ENCODE results near the gene TRPM3.
"Not testable (repeated sequence)": the region's sequence is repeated elsewhere in the genome, so short reads cannot be mapped to it uniquely, and the experiment has no call there.

TRPM3 gene

GRCh38 chr9:70746760-70747159 is 374.7 kb downstream of the TRPM3 start:
- Histone ChIP-seq H3K4me1 (ENCODE audit: control insufficient read depth, insufficient read depth, low read length, poor library complexity, severe bottlenecking) (no peaks in the 10 kb centered on the region), H3K9me3 (ENCODE audit: control insufficient read depth, low read length) (no peaks in the 10 kb centered on the region), H3K27ac (ENCODE audit: low read depth, low read length, severe bottlenecking) (no peak overlapping the region)

GRCh38 chr9:70746316-70746715 is 375.1 kb downstream of the TRPM3 start:
- H3K27ac ChIP-seq (ENCODE audit: low read depth, low read length, severe bottlenecking) = no peak overlapping the region
- H3K4me3 ChIP-seq (ENCODE audit: extremely low read depth, insufficient read depth, low read length, poor library complexity, severe bottlenecking) = no peak overlapping the region
- H3K9me3 ChIP-seq (ENCODE audit: control insufficient read depth, low read length) = no peaks in the 10 kb centered on the region
- H3K36me3 ChIP-seq (ENCODE audit: control insufficient read depth, insufficient read depth, low read length) = no peaks in the 10 kb centered on the region
- 0% methylated on average over 1 of the region's 1 CpG; no CpG with 5 or more reads in 1 of the 2 experiments for WGBS, 2 experiments (ENCODE audit: insufficient coverage in 2 of 2)
- H3K4me1 ChIP-seq (ENCODE audit: control insufficient read depth, insufficient read depth, low read length, poor library complexity, severe bottlenecking) = no peaks in the 10 kb centered on the region

More at GRCh38 chr9:70746760-70747159, 374.7 kb downstream of the TRPM3 start:
- Histone ChIP-seq H3K4me3 (ENCODE audit: extremely low read depth, insufficient read depth, low read length, poor library complexity, severe bottlenecking) (no peak overlapping the region), H3K36me3 (ENCODE audit: control insufficient read depth, insufficient read depth, low read length) (no peaks in the 10 kb centered on the region)

GRCh38 chr9:70724794-70725193 is 396.6 kb downstream of the TRPM3 start:
- not testable (repeated sequence) for H3K27ac ChIP-seq (ENCODE audit: low read depth, low read length, severe bottlenecking); H3K4me1 ChIP-seq (ENCODE audit: control insufficient read depth, insufficient read depth, low read length, poor library complexity, severe bottlenecking); H3K4me3 ChIP-seq (ENCODE audit: extremely low read depth, insufficient read depth, low read length, poor library complexity, severe bottlenecking); H3K9me3 ChIP-seq (ENCODE audit: control insufficient read depth, low read length); H3K36me3 ChIP-seq (ENCODE audit: control insufficient read depth, insufficient read depth, low read length)
- WGBS, 2 experiments (ENCODE audit: insufficient coverage in 2 of 2) = no CpG with 5 or more reads among the region's 1 CpG

GRCh38 chr9:70724025-70724424 is 397.4 kb downstream of the TRPM3 start:
- H3K36me3 ChIP-seq (ENCODE audit: control insufficient read depth, insufficient read depth, low read length); H3K4me1 ChIP-seq (ENCODE audit: control insufficient read depth, insufficient read depth, low read length, poor library complexity, severe bottlenecking); H3K9me3 ChIP-seq (ENCODE audit: control insufficient read depth, low read length); H3K27ac ChIP-seq (ENCODE audit: low read depth, low read length, severe bottlenecking); H3K4me3 ChIP-seq (ENCODE audit: extremely low read depth, insufficient read depth, low read length, poor library complexity, severe bottlenecking): not testable (repeated sequence)
- no CpG with 5 or more reads among the region's 1 CpG for WGBS, 2 experiments (ENCODE audit: insufficient coverage in 2 of 2)

- not testable (repeated sequence) for H3K4me3 ChIP-seq (ENCODE audit: extremely low read depth, insufficient read depth, low read length, poor library complexity, severe bottlenecking)
- WGBS, 2 experiments (ENCODE audit: insufficient coverage in 2 of 2) = no CpG with 5 or more reads among the region's 1 CpG
These were observed 414.6 kb downstream of the TRPM3 start for GRCh38 chr9:70706797-70707196.

GRCh38 chr9:70701163-70701562 is 420.3 kb downstream of the TRPM3 start:
- Histone ChIP-seq H3K4me3 (ENCODE audit: extremely low read depth, insufficient read depth, low read length, poor library complexity, severe bottlenecking) (no peak overlapping the region), H3K27ac (ENCODE audit: low read depth, low read length, severe bottlenecking) (no peak overlapping the region), H3K9me3 (ENCODE audit: control insufficient read depth, low read length) (no peaks in the 10 kb centered on the region), H3K36me3 (ENCODE audit: control insufficient read depth, insufficient read depth, low read length) (no peaks in the 10 kb centered on the region), H3K4me1 (ENCODE audit: control insufficient read depth, insufficient read depth, low read length, poor library complexity, severe bottlenecking) (no peaks in the 10 kb centered on the region)
- WGBS, 2 experiments (ENCODE audit: insufficient coverage in 2 of 2) = 60 to 83% methylated on average over 1 to 3 of the region's 6 CpGs

More at GRCh38 chr9:70706797-70707196, 414.6 kb downstream of the TRPM3 start:
- not testable (repeated sequence) for H3K9me3 ChIP-seq (ENCODE audit: control insufficient read depth, low read length); H3K36me3 ChIP-seq (ENCODE audit: control insufficient read depth, insufficient read depth, low read length); H3K27ac ChIP-seq (ENCODE audit: low read depth, low read length, severe bottlenecking); H3K4me1 ChIP-seq (ENCODE audit: control insufficient read depth, insufficient read depth, low read length, poor library complexity, severe bottlenecking)

GRCh38 chr9:70696694-70697335 is 424.6 kb downstream of the TRPM3 start:
- Histone ChIP-seq H3K4me3 (ENCODE audit: extremely low read depth, insufficient read depth, low read length, poor library complexity, severe bottlenecking) (no peak overlapping the region), H3K4me1 (ENCODE audit: control insufficient read depth, insufficient read depth, low read length, poor library complexity, severe bottlenecking) (no peaks in the 10 kb centered on the region), H3K9me3 (ENCODE audit: control insufficient read depth, low read length) (no peaks in the 10 kb centered on the region), H3K36me3 (ENCODE audit: control insufficient read depth, insufficient read depth, low read length) (no peaks in the 10 kb centered on the region), H3K27ac (ENCODE audit: low read depth, low read length, severe bottlenecking) (no peak overlapping the region)
- 60 to 84% methylated on average over 2 to 3 of the region's 6 CpGs for WGBS, 2 experiments (ENCODE audit: insufficient coverage in 2 of 2)

GRCh38 chr9:70694758-70695157 is 426.7 kb downstream of the TRPM3 start:
- H3K9me3 ChIP-seq (ENCODE audit: control insufficient read depth, low read length) = no peaks in the 10 kb centered on the region
- H3K4me1 ChIP-seq (ENCODE audit: control insufficient read depth, insufficient read depth, low read length, poor library complexity, severe bottlenecking) = no peaks in the 10 kb centered on the region
- no peak overlapping the region for H3K27ac ChIP-seq (ENCODE audit: low read depth, low read length, severe bottlenecking)
- WGBS, 2 experiments (ENCODE audit: insufficient coverage in 2 of 2) = 72 to 88% methylated on average over 3 to 5 of the region's 5 CpGs
- H3K4me3 ChIP-seq (ENCODE audit: extremely low read depth, insufficient read depth, low read length, poor library complexity, severe bottlenecking) = no peak overlapping the region
- H3K36me3 ChIP-seq (ENCODE audit: control insufficient read depth, insufficient read depth, low read length) = no peaks in the 10 kb centered on the region

- Histone ChIP-seq H3K27ac (ENCODE audit: low read depth, low read length, severe bottlenecking) (no peak overlapping the region), H3K4me1 (ENCODE audit: control insufficient read depth, insufficient read depth, low read length, poor library complexity, severe bottlenecking) (no peaks in the 10 kb centered on the region), H3K4me3 (ENCODE audit: extremely low read depth, insufficient read depth, low read length, poor library complexity, severe bottlenecking) (no peak overlapping the region), H3K9me3 (ENCODE audit: control insufficient read depth, low read length) (no peaks in the 10 kb centered on the region), H3K36me3 (ENCODE audit: control insufficient read depth, insufficient read depth, low read length) (no peaks in the 10 kb centered on the region)
- WGBS, 2 experiments (ENCODE audit: insufficient coverage in 2 of 2) = no CpG with 5 or more reads among the region's 1 CpG
These were observed 428.2 kb downstream of the TRPM3 start for GRCh38 chr9:70693186-70693585.

GRCh38 chr9:70692431-70692830 is 429.0 kb downstream of the TRPM3 start:
- H3K9me3 ChIP-seq (ENCODE audit: control insufficient read depth, low read length) = no peaks in the 10 kb centered on the region
- no peaks in the 10 kb centered on the region for H3K4me1 ChIP-seq (ENCODE audit: control insufficient read depth, insufficient read depth, low read length, poor library complexity, severe bottlenecking)
- H3K4me3 ChIP-seq (ENCODE audit: extremely low read depth, insufficient read depth, low read length, poor library complexity, severe bottlenecking) = no peak overlapping the region
- no peak overlapping the region for H3K27ac ChIP-seq (ENCODE audit: low read depth, low read length, severe bottlenecking)
- 96% methylated on average over 4 of the region's 4 CpGs; no CpG with 5 or more reads in 1 of the 2 experiments for WGBS, 2 experiments (ENCODE audit: insufficient coverage in 2 of 2)
- H3K36me3 ChIP-seq (ENCODE audit: control insufficient read depth, insufficient read depth, low read length) = no peaks in the 10 kb centered on the region

- no peak overlapping the region for H3K27ac ChIP-seq (ENCODE audit: low read depth, low read length, severe bottlenecking)
- H3K4me1 ChIP-seq (ENCODE audit: control insufficient read depth, insufficient read depth, low read length, poor library complexity, severe bottlenecking) = no peaks in the 10 kb centered on the region
- H3K4me3 ChIP-seq (ENCODE audit: extremely low read depth, insufficient read depth, low read length, poor library complexity, severe bottlenecking) = no peak overlapping the region
- H3K9me3 ChIP-seq (ENCODE audit: control insufficient read depth, low read length) = no peaks in the 10 kb centered on the region
- H3K36me3 ChIP-seq (ENCODE audit: control insufficient read depth, insufficient read depth, low read length) = no peaks in the 10 kb centered on the region
These were observed 432.7 kb downstream of the TRPM3 start for GRCh38 chr9:70688704-70689103.
